Vagina (tissue), 2 donors: ENCODE results near the gene INPP5A.

Experiments used
- POLR2A ChIP-seq, 2 donors: fragments of 450-650 bp; IDR thresholded peaks; one replicate each; pipeline ENCODE4 v1.6.1; 2017; ENCODE audit warnings: antibody characterized with exemption in 2 of 2, mild to moderate bottlenecking in 2 of 2, moderate library complexity in 2 of 2
- POLR2AphosphoS5 ChIP-seq, 2 donors: sonication (generic); formaldehyde crosslinking; IDR thresholded peaks; one replicate each; pipeline ENCODE4 v1.9.0; 2017; ENCODE audit warnings: antibody characterized with exemption in 2 of 2, mild to moderate bottlenecking in 2 of 2, low read depth in 1 of 2; ENCODE audit not compliant: insufficient read depth in 1 of 2
- TF ChIP-seq, protein P1 (sequence below), 3 experiments: fragments of 450-650 bp in 2 of 3; fragments of 200-600 bp in 1 of 3; sonication (generic) in 1 of 3; IDR thresholded peaks; one replicate each; pipeline ENCODE4 v1.5.1; 2017 to 2019; ENCODE audit warnings: antibody characterized with exemption in 3 of 3, mild to moderate bottlenecking in 2 of 3, moderate library complexity in 2 of 3

DNA sequence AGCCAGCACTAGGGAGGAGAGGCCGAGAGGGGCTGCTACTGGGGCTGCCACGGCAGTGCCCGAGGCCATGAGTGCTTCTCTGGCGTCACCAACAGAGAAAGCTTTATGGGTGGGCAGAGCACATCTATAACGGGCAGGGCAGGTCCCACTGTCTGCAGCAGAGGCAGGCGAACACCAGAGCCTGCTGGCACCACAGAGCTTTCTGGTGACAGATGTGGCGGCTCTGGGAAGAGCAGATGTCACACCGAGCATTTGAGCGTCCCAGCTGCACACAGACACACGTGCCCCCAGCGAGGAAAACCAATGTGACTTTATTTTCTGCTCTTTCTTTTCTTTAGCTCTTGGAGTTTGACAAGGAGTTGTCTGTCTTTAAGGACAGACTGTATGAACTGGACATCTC is 227.8 kb downstream of the INPP5A start:
- TF ChIP-seq POLR2A (IDR thresholded peaks at IDR 0.05) (no peak), POLR2AphosphoS5 (IDR thresholded peaks at IDR 0.05; ENCODE audit: insufficient read depth in 1 of 2, low read depth in 1 of 2) (no peak)
- TF ChIP-seq, protein P1, sequence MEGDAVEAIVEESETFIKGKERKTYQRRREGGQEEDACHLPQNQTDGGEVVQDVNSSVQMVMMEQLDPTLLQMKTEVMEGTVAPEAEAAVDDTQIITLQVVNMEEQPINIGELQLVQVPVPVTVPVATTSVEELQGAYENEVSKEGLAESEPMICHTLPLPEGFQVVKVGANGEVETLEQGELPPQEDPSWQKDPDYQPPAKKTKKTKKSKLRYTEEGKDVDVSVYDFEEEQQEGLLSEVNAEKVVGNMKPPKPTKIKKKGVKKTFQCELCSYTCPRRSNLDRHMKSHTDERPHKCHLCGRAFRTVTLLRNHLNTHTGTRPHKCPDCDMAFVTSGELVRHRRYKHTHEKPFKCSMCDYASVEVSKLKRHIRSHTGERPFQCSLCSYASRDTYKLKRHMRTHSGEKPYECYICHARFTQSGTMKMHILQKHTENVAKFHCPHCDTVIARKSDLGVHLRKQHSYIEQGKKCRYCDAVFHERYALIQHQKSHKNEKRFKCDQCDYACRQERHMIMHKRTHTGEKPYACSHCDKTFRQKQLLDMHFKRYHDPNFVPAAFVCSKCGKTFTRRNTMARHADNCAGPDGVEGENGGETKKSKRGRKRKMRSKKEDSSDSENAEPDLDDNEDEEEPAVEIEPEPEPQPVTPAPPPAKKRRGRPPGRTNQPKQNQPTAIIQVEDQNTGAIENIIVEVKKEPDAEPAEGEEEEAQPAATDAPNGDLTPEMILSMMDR (IDR thresholded peaks at IDR 0.05), result no peak
